ENCODE data around the gene MBNL1. TPM values are rescaled to one million over a fixed set of nuclear protein-coding genes. Genes with fewer than 3 reads are reported as not detected.

The MBNL1 gene
- total RNA-seq, 1 donor from 2014 or later: 229 TPM

- Histone ChIP-seq H3K27ac (peak overlapping the region; percentile 52), H3K27me3 (no peaks in the 10 kb centered on the region), H3K4me1 (peaks cover 17% of the 10 kb centered on the region), H3K9me3 (peaks cover 8% of the 10 kb centered on the region), H3K4me3 (no peak overlapping the region), H3K36me3 (no peaks in the 10 kb centered on the region)
- DNase-seq (no peak), ATAC-seq (no peak)
- intact Hi-C loops (cut with DNase I): no loop called here
- TF ChIP-seq CTCF (IDR thresholded peaks at IDR 0.05): no peak
Observed at GRCh38 chr3:152496716-152497115, 228.0 kb downstream of the MBNL1 start.

GRCh38 chr3:152497457-152497856 is 228.7 kb downstream of the MBNL1 start:
- no peak overlapping the region for H3K4me3 ChIP-seq
- ATAC-seq (no peak), DNase-seq (no peak)
- H3K27me3 ChIP-seq: no peaks in the 10 kb centered on the region
- H3K4me1 ChIP-seq: peaks cover 17% of the 10 kb centered on the region
- H3K36me3 ChIP-seq: no peaks in the 10 kb centered on the region
- TF ChIP-seq CTCF (IDR thresholded peaks at IDR 0.05): no peak
- peak overlapping the region; percentile 52 for H3K27ac ChIP-seq
- intact Hi-C loops (cut with DNase I): no loop called here
- peaks cover 8% of the 10 kb centered on the region for H3K9me3 ChIP-seq

GRCh38 chr3:152497890-152498289 is 229.2 kb downstream of the MBNL1 start:
- DNase-seq (no peak), ATAC-seq (no peak)
- Histone ChIP-seq H3K27ac (peak overlapping the region; percentile 52), H3K9me3 (peaks cover 8% of the 10 kb centered on the region), H3K4me3 (no peak overlapping the region), H3K27me3 (no peaks in the 10 kb centered on the region), H3K36me3 (no peaks in the 10 kb centered on the region), H3K4me1 (peaks cover 17% of the 10 kb centered on the region)
- TF ChIP-seq CTCF (IDR thresholded peaks at IDR 0.05): no peak
- intact Hi-C loops (cut with DNase I): no loop called here

GRCh38 chr3:152499791-152500385 is 231.2 kb downstream of the MBNL1 start:
- no peaks in the 10 kb centered on the region for H3K36me3 ChIP-seq
- no peaks in the 10 kb centered on the region for H3K27me3 ChIP-seq
- peaks cover 17% of the 10 kb centered on the region for H3K4me1 ChIP-seq
- H3K27ac ChIP-seq: no peak overlapping the region
- no peak overlapping the region for H3K4me3 ChIP-seq
- peaks cover 8% of the 10 kb centered on the region for H3K9me3 ChIP-seq
- DNase-seq: no peak
- no peak for TF ChIP-seq CTCF (IDR thresholded peaks at IDR 0.05)
- no peak for ATAC-seq
- intact Hi-C loops (cut with DNase I): no loop called here

GRCh38 chr3:152505926-152506325 is 237.2 kb downstream of the MBNL1 start:
- no peak overlapping the region for H3K27ac ChIP-seq
- intact Hi-C loops (cut with DNase I): no loop called here
- H3K4me3 ChIP-seq: no peak overlapping the region
- ATAC-seq (no peak), DNase-seq (no peak)
- H3K4me1 ChIP-seq: no peaks in the 10 kb centered on the region
- TF ChIP-seq CTCF (IDR thresholded peaks at IDR 0.05): no peak
- H3K9me3 ChIP-seq: no peaks in the 10 kb centered on the region
- H3K27me3 ChIP-seq: no peaks in the 10 kb centered on the region
- no peaks in the 10 kb centered on the region for H3K36me3 ChIP-seq

- DNase-seq (no peak), ATAC-seq (no peak)
- no peaks in the 10 kb centered on the region for H3K4me1 ChIP-seq
- TF ChIP-seq CTCF (IDR thresholded peaks at IDR 0.05): peak; percentile 37
- no peaks in the 10 kb centered on the region for H3K9me3 ChIP-seq
- intact Hi-C loops (cut with DNase I): no loop called here
- H3K4me3 ChIP-seq: no peak overlapping the region
- H3K27me3 ChIP-seq: no peaks in the 10 kb centered on the region
- H3K27ac ChIP-seq: no peak overlapping the region
- H3K36me3 ChIP-seq: no peaks in the 10 kb centered on the region
Observed at GRCh38 chr3:152508705-152509104, 240.0 kb downstream of the MBNL1 start.

Data from upper lobe of right lung (tissue), 1 donor.